ENCODE measurements around the gene P2RY6.
A peak's percentile ranks its signal among the peaks of the same experiment; 100 is the strongest.

P2RY6 gene

DNA sequence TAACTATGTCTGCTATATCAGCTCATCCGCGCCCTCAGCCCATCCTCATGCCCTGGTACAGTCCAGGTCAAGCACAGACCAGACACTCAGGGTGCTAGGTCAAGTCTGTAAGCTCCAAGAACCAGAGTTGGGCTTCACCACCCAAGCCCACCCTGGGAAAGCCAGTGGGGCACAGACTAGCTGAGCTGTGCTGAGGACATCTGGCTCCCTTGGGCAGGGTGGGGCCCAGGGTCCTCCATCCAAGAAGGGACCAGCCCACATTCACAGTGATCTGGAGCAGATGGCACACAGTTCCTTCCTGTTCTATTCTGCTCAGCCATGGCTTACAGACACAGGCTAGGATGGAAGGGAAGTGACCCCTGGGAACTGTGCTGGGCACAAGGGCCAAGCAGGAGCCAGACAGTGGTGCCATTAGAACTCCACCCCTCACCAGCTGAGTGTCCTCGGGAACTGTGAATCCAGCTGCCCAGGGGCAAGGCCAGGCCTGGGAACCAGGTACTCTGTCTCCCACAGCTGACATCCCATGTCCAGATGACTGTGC, 9.1 kb downstream of the P2RY6 start:
- DNase-seq: peak; percentile 20

GRCh38 chr11:73281796-73282660, 9.9 kb downstream of the P2RY6 start:
- peak; percentile 18 for DNase-seq

- peak; percentile 8 for DNase-seq
These were observed 11.3 kb downstream of the P2RY6 start for GRCh38 chr11:73283276-73284000.

- peak; percentile 8 for DNase-seq
These were observed 12.0 kb downstream of the P2RY6 start for GRCh38 chr11:73284106-73284505.

- DNase-seq: peak; percentile 13
These were observed 13.6 kb downstream of the P2RY6 start for GRCh38 chr11:73285721-73286120.

DNA sequence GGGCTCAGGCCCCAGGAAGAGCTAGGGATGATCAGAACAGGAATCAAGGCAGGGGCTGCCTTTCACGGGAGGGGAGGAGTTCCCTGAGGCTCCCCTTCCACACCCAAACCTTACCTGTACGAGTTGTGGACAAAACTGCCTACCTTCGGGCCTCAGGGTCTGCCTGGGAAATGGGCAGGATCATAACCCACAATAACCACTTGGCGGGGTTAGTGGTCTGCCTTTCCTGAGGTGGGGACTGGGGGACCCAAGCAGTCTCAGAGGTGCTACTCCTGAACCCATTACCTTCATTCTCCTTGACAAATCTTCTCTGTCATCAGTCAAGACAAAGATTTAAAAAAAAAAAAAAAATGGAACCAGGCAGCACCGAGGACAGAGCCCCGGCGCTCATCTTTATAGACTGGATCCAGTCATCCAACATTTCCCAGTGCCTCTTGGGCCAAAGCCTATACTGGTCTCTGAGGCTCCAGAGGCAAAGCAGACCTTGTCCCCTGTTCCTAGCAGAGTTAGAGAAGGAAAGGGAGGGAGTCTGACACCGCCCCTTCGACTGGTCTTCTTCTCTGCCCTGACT, 14.2 kb downstream of the P2RY6 start:
- peak; percentile 12 for DNase-seq

GRCh38 chr11:73287400-73288101, 15.4 kb downstream of the P2RY6 start:
- peak; percentile 27 for DNase-seq

DNA sequence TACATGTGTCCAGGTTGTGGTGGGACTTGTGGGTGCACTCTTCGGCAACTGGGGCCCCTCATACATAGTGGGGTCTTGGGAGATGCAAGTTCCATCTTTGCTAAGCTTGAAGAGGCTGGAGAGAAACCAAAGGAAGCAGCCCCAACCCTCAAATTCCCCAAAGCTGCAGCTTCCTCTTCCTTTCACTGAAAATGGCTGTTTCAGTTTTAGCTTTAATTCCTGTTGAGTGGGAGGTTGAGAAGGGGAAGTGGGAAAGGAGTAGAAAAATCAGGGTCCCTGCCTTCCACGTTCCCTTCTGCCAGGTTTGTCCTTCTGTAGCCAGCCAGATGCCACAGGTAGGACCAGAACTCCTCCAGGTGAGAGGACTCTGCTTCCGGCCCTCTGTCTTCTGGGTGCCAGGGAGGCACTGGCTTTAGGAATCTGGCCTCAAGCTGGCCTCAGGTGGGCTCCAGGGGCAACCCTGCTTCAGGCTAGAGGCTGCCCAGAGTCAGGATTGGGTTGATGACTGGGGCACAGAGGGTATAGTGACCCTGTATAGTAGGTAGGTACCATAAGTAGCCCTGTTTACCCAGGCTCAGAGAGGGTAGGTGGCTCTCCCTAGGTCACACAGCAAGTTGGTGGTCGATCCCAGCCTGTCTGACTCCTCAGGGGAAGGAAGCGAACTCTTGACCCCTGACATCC, 16.2 kb downstream of the P2RY6 start:
- DNase-seq: peak; percentile 20

DNA sequence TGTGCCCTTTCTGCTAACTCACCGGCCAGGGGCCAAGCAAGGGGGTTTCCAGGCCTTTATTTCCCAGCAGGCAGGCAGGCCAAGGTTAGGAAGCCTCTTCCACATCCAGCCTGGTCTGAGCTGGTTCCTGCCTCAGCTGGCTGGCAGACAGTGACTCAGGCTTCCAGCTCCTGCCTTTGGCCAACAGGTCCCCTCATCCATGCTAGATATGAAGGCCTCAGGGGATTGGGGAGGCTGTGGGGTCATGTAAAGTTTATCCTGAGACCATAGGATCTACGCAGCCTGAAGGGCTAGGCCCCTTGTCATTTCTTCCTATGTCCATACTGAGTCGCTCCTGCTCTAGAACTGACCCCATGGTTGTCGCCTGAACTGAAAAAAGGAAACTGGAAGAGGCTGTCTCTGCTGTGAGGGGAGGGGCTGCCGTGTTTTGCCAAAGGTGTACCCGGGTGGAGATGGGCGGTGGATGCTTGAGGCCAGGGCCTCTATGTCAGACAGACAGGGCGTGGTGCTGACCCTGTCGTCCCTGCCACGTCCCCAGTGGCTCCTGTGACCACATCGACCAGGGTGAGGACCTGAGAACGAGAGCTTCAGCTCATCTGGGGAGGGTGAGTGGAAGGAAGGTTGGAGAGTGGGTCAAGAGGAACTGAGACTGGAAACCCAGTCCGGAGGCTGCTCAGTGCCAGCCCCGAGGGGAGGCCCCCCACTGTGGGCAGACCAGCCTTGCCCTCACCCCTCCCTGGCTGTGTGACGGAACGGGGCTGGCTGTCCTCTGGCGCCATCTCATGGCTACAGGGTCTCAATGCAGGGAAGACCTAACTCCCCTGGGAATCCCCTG, 17.0 kb downstream of the P2RY6 start:
- peak; percentile 88 for DNase-seq

GRCh38 chr11:73290536-73290935, 18.4 kb downstream of the P2RY6 start:
- DNase-seq: peak; percentile 14

DNA sequence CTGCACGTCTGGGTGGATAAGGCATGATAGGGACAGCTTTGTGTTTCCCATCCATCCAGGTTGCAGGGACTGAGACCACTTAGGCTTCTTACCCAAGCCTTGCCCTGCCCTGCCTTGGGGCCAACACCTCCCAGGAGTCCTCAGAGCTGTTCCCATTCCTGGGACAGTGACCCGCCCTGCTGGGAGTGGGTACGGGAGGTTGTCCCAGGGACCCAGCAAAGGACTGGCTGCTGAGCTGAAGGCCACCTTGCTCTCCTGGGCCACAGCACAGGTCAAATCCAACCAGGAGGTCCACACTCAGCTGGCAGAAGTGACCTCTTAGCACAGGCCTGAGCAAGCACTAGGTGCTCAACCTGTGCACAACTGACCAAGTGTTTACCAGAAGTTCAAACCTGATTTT, 19.1 kb downstream of the P2RY6 start:
- DNase-seq: peak; percentile 7

GRCh38 chr11:73291781-73292524, 19.8 kb downstream of the P2RY6 start:
- DNase-seq: peak; percentile 6

DNA sequence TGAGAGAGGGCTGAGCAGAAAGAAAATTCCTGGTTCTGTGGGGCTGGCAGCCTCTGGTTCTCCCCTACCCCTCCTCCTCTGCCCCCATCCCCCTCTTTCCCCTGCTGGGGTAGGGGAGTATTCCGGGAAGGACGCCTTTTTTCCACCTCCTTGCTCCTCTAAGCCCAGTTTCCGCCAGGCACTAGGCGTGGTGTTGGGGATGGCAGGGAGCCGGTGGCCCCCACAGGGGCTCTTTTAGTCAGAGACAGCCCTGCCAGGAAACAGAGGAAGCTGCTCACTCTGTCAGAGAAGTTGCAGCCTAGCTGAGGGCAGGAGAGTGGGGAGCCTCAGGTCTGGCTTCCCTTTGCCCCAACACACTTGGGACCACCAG, 20.4 kb downstream of the P2RY6 start:
- DNase-seq: peak; percentile 74

DNA sequence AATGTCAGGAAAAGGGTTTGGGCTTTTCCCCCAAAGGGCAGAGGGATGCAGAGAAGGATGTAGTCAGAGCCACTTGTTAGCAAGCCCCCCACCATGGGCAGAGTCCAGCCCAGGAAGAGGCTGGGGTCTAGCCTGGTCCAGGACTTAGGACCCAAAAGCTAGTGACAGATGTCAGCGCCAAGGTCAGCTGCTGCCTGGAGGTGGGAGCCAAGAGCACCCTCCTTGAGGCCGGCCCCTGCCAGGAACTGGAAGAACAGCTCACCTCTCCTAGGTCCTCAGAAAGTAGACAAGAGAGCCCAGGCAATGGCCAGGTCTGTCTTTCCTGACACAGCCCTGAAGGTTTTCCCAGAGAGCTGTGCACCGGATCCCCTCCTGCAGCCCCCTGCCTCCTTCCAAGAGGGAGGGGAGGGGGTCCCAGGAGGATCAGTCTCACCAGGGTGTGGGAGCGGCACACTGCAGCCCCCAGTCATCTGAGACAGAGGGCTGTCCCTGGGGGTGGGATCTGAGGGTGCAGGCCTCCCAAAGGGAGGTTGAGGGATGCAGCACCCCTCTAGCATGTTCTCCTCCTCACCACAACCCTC, 21.3 kb downstream of the P2RY6 start:
- peak; percentile 21 for DNase-seq

- peak; percentile 13 for DNase-seq
These were observed 22.5 kb downstream of the P2RY6 start for GRCh38 chr11:73294604-73295003.

GRCh38 chr11:73295241-73295995, 23.3 kb downstream of the P2RY6 start:
- peak; percentile 77 for DNase-seq

DNA sequence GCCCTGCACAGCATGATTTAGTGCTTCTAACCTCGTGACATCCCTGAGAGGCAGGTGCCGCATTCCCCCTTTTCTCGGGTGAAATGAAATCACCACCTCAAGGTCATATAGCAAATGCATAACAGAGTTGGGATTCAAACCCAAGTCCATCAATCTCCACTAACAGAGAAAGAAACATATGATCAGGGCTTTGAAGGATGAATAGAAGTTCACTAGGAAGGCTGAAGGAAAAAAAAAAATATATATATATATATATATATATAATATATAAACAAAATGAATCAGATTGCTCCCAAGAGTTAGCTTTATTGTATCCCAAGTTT, 23.8 kb downstream of the P2RY6 start:
- no peak for DNase-seq

- DNase-seq: peak; percentile 18
These were observed 24.5 kb downstream of the P2RY6 start for GRCh38 chr11:73296501-73297230.

DNA sequence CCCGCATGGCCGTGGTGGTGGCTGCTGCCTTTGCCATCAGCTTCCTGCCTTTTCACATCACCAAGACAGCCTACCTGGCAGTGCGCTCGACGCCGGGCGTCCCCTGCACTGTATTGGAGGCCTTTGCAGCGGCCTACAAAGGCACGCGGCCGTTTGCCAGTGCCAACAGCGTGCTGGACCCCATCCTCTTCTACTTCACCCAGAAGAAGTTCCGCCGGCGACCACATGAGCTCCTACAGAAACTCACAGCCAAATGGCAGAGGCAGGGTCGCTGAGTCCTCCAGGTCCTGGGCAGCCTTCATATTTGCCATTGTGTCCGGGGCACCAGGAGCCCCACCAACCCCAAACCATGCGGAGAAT, 25.1 kb downstream of the P2RY6 start:
- peak; percentile 13 for DNase-seq

Data from femur (tissue), 1 donor.